HepG2 (cell line): ENCODE measurements around the gene PHYH. TPM values are rescaled to one million over a fixed set of nuclear protein-coding genes. Genes with fewer than 3 reads are reported as not detected.

Experiments
- ATAD3A ChIP-seq: sonication (generic); formaldehyde crosslinking; IDR thresholded peaks from 2 replicates; pipeline ENCODE4 v1.4.0; 2020; ENCODE audit warnings: missing genetic modification reagents
- FOXK1 ChIP-seq: sonication (generic); formaldehyde crosslinking; IDR thresholded peaks from 2 replicates; pipeline ENCODE4 v1.4.0; 2020; ENCODE audit warnings: low read depth, missing genetic modification reagents, borderline replicate concordance
- HOXA7 ChIP-seq: sonication (generic); formaldehyde crosslinking; IDR thresholded peaks from 2 replicates; pipeline ENCODE4 v1.8.1; 2022; ENCODE audit warnings: mild to moderate bottlenecking, missing genetic modification reagents, moderate library complexity
- KLF12 ChIP-seq: sonication (generic); formaldehyde crosslinking; IDR thresholded peaks from 2 replicates; pipeline ENCODE4 v1.4.0; 2020; ENCODE audit warnings: missing genetic modification reagents, borderline replicate concordance
- MIER2 ChIP-seq: IDR thresholded peaks from 2 replicates; pipeline ENCODE4 v1.6.1; 2016; ENCODE audit warnings: missing biosample characterization, missing genetic modification reagents
- NR2F6 ChIP-seq, 2 experiments: IDR thresholded peaks; 2 replicates each; pipeline ENCODE4 v1.6.1; 2016; ENCODE audit warnings: antibody characterized with exemption in 1 of 2, mild to moderate bottlenecking in 1 of 2
- PRMT3 ChIP-seq: sonication (generic); formaldehyde crosslinking; IDR thresholded peaks from 2 replicates; pipeline ENCODE4 v1.8.1; 2022; ENCODE audit warnings: low read depth, mild to moderate bottlenecking, moderate library complexity, missing genetic modification reagents, borderline replicate concordance
- RFXAP ChIP-seq: sonication (generic); formaldehyde crosslinking; IDR thresholded peaks from 2 replicates; pipeline ENCODE4 v1.4.0; 2020; ENCODE audit warnings: missing genetic modification reagents, borderline replicate concordance
- SIX1 ChIP-seq: sonication (generic); formaldehyde crosslinking; IDR thresholded peaks from 2 replicates; pipeline ENCODE4 v1.4.0; 2020; ENCODE audit warnings: missing genetic modification reagents, borderline replicate concordance
- TGIF2 ChIP-seq: IDR thresholded peaks from 2 replicates; pipeline ENCODE4 v1.6.1; 2016; ENCODE audit warnings: control low read depth, missing compliant biosample characterization
- ZFY ChIP-seq: sonication (generic); formaldehyde crosslinking; IDR thresholded peaks from 2 replicates; pipeline ENCODE4 v1.4.0; 2020; ENCODE audit warnings: missing genetic modification reagents
- ZKSCAN5 ChIP-seq: sonication (generic); formaldehyde crosslinking; IDR thresholded peaks from 2 replicates; pipeline ENCODE4 v1.5.1; 2020; ENCODE audit warnings: mild to moderate bottlenecking, missing genetic modification reagents
- ZNF207 ChIP-seq: fragments of 450-650 bp; IDR thresholded peaks from 2 replicates; pipeline ENCODE4 v1.6.1; 2016; ENCODE audit warnings: antibody characterized with exemption, borderline replicate concordance
- ZNF382 ChIP-seq: sonication (generic); formaldehyde crosslinking; IDR thresholded peaks from 2 replicates; pipeline ENCODE4 v1.5.0; 2020; ENCODE audit warnings: missing genetic modification reagents, mild to moderate bottlenecking, borderline replicate concordance
- ZSCAN21 ChIP-seq: sonication (generic); formaldehyde crosslinking; IDR thresholded peaks from 2 replicates; pipeline ENCODE4 v1.8.0; 2022; ENCODE audit warnings: mild to moderate bottlenecking, missing genetic modification reagents, moderate library complexity, borderline replicate concordance
- polyA plus RNA-seq, 8 experiments: library from polyadenylated mRNA; depleted of rRNA in 3 of 8; stranded (reverse) in 7 of 8; unstranded in 1 of 8; fragments of >200 nt; fragmentation: Illumina TruSeq in 4 of 8; extraction: Trizol in 4 of 8; gene quantifications; 2 replicates each; pipeline versions ENCODE4 v1.2.1 to v1.2.3, GENCODE V29; 2011 to 2016; ENCODE audit warnings: low read depth in 4 of 8, missing spikeins in 1 of 8, mixed read lengths in 1 of 8; ENCODE audit not compliant: insufficient read depth in 1 of 8
- total RNA-seq, 5 experiments: library from RNA; depleted of rRNA; stranded (reverse); fragments of >200 nt; fragmentation: Illumina TruSeq; extraction: Trizol; gene quantifications; 2 replicates each; pipeline ENCODE4 v1.2.3, GENCODE V29; 2016; ENCODE audit warnings: low read depth in 1 of 5
- TF ChIP-seq, protein P1 (sequence below), 2 experiments: sonication (generic) in 1 of 2; formaldehyde crosslinking in 1 of 2; IDR thresholded peaks; 2 replicates each; pipeline versions ENCODE4 v1.5.1 to v1.6.1; 2011 to 2020; ENCODE audit warnings: borderline replicate concordance in 1 of 2, low read depth in 1 of 2, low read length in 1 of 2, mild to moderate bottlenecking in 1 of 2, missing genetic modification reagents in 1 of 2, moderate library complexity in 1 of 2
- TF ChIP-seq, protein P2 (sequence below): sonication (generic); formaldehyde crosslinking; IDR thresholded peaks from 2 replicates; pipeline ENCODE4 v1.5.0; 2020; ENCODE audit warnings: missing genetic modification reagents
- TF ChIP-seq, protein P3 (sequence below): sonication (generic); formaldehyde crosslinking; conservative IDR thresholded peaks from 2 replicates; pipeline ENCODE4 v1.4.0; 2020; ENCODE audit warnings: missing genetic modification reagents
- TF ChIP-seq, protein P4 (sequence below): fragments of 450-650 bp; IDR thresholded peaks from 2 replicates; pipeline ENCODE4 v1.6.1; 2017
- TF ChIP-seq, protein P5 (sequence below): sonication (generic); formaldehyde crosslinking; IDR thresholded peaks from 2 replicates; pipeline ENCODE4 v1.4.0; 2020; ENCODE audit warnings: missing genetic modification reagents; ENCODE audit errors: not compliant biosample characterization
- TF ChIP-seq, protein P6 (sequence below): IDR thresholded peaks from 2 replicates; pipeline ENCODE4 v1.6.1; 2012; ENCODE audit warnings: inconsistent platforms

Gene PHYH
- total and polyA plus RNA-seq, 2 of the 13 experiments (the other 11 are each of a cell fraction or from before 2014, with no cell fraction given), result 27.2 to 34.5 TPM

DNA sequence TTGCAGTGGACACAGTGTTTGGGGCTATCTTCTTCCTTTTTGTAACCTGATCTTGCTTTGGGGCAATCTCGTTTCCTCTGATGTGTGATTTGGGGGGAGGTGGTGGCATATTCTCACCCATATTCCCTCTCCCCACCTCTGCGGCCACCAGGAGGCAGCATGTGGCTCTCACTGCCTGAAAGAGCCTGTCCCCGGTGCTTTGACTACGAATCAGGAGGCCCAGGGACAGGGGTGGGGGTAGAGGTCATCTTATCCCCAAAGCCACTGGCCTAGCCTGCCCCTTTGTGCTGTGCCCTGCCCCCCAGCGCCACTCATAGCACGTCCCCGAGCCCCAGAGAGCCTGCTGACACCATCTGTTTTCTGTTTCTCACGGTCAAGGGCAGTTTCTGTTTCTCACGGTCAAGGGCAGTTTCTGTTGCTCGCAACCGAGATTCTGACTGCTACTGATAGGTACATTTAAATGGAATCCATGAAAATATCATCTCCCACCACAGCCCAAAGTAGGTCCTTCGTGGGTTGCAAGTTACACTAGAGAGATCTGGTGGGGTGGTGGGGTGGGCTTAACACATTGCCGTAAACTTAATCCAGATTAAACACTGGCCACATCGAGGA, 28.2 kb downstream of the PHYH start (continued):
- TF ChIP-seq, protein P1, sequence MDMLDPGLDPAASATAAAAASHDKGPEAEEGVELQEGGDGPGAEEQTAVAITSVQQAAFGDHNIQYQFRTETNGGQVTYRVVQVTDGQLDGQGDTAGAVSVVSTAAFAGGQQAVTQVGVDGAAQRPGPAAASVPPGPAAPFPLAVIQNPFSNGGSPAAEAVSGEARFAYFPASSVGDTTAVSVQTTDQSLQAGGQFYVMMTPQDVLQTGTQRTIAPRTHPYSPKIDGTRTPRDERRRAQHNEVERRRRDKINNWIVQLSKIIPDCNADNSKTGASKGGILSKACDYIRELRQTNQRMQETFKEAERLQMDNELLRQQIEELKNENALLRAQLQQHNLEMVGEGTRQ (IDR thresholded peaks at IDR 0.05; ENCODE audit: low read depth, low read length), result no peak
- TF ChIP-seq, protein P1 (CRISPR knock-in tag; IDR thresholded peaks at IDR 0.05; ENCODE audit: borderline replicate concordance), result 0 out of 2 replicates have a peak, but pooled peaks have one; percentile 9
- TF ChIP-seq, protein P2, sequence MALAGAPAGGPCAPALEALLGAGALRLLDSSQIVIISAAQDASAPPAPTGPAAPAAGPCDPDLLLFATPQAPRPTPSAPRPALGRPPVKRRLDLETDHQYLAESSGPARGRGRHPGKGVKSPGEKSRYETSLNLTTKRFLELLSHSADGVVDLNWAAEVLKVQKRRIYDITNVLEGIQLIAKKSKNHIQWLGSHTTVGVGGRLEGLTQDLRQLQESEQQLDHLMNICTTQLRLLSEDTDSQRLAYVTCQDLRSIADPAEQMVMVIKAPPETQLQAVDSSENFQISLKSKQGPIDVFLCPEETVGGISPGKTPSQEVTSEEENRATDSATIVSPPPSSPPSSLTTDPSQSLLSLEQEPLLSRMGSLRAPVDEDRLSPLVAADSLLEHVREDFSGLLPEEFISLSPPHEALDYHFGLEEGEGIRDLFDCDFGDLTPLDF (CRISPR knock-in tag), result no peak
- TF ChIP-seq RFXAP (CRISPR knock-in tag), result no peak
- TF ChIP-seq, protein P3, sequence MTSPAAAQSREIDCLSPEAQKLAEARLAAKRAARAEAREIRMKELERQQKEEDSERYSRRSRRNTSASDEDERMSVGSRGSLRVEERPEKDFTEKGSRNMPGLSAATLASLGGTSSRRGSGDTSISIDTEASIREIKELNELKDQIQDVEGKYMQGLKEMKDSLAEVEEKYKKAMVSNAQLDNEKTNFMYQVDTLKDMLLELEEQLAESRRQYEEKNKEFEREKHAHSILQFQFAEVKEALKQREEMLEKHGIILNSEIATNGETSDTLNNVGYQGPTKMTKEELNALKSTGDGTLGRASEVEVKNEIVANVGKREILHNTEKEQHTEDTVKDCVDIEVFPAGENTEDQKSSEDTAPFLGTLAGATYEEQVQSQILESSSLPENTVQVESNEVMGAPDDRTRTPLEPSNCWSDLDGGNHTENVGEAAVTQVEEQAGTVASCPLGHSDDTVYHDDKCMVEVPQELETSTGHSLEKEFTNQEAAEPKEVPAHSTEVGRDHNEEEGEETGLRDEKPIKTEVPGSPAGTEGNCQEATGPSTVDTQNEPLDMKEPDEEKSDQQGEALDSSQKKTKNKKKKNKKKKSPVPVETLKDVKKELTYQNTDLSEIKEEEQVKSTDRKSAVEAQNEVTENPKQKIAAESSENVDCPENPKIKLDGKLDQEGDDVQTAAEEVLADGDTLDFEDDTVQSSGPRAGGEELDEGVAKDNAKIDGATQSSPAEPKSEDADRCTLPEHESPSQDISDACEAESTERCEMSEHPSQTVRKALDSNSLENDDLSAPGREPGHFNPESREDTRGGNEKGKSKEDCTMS (CRISPR knock-in tag), result no peak
- TF ChIP-seq TGIF2 (CRISPR knock-in tag), result no peak
- TF ChIP-seq KLF12, result no peak
- TF ChIP-seq NR2F6 (IDR thresholded peaks at IDR 0.05), result peak; percentile 90
- peak; percentile 91 for TF ChIP-seq NR2F6 (CRISPR knock-in tag; IDR thresholded peaks at IDR 0.05)
- TF ChIP-seq, protein P4, sequence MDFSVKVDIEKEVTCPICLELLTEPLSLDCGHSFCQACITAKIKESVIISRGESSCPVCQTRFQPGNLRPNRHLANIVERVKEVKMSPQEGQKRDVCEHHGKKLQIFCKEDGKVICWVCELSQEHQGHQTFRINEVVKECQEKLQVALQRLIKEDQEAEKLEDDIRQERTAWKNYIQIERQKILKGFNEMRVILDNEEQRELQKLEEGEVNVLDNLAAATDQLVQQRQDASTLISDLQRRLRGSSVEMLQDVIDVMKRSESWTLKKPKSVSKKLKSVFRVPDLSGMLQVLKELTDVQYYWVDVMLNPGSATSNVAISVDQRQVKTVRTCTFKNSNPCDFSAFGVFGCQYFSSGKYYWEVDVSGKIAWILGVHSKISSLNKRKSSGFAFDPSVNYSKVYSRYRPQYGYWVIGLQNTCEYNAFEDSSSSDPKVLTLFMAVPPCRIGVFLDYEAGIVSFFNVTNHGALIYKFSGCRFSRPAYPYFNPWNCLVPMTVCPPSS, result no peak
- no peak for TF ChIP-seq HOXA7 (CRISPR knock-in tag)
- peak; percentile 61; the same call in 1 of the 2 replicates for TF ChIP-seq ZSCAN21
- TF ChIP-seq, protein P5, sequence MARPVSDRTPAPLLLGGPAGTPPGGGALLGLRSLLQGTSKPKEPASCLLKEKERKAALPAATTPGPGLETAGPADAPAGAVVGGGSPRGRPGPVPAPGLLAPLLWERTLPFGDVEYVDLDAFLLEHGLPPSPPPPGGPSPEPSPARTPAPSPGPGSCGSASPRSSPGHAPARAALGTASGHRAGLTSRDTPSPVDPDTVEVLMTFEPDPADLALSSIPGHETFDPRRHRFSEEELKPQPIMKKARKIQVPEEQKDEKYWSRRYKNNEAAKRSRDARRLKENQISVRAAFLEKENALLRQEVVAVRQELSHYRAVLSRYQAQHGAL (CRISPR knock-in tag), result no peak
- TF ChIP-seq ZKSCAN5 (CRISPR knock-in tag), result no peak
- TF ChIP-seq, protein P6, sequence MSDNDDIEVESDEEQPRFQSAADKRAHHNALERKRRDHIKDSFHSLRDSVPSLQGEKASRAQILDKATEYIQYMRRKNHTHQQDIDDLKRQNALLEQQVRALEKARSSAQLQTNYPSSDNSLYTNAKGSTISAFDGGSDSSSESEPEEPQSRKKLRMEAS, result peak; percentile 12; the same call in 1 of the 2 replicates
- no peak for TF ChIP-seq ATAD3A (CRISPR knock-in tag)
- peak; percentile 52; the same call in 1 of the 2 replicates for TF ChIP-seq SIX1
- 0 out of 2 replicates have a peak, but pooled peaks have one; percentile 30 for TF ChIP-seq PRMT3
- TF ChIP-seq FOXK1 (CRISPR knock-in tag), result no peak
- TF ChIP-seq ZNF207, result no peak
- TF ChIP-seq ZNF382, result no peak
- no peak; the same call in 1 of the 2 replicates for TF ChIP-seq ZFY (CRISPR knock-in tag)
- TF ChIP-seq MIER2 (CRISPR knock-in tag), result no peak
